ENCODE measurements around the gene RASL11A. TPM values are rescaled to one million over a fixed set of nuclear protein-coding genes. Genes with fewer than 3 reads are reported as not detected.
A peak's percentile ranks its signal among the peaks of the same experiment; 100 is the strongest.

RASL11A gene
- total RNA-seq, 1 donor from 2014 or later, result 1.3 TPM

GRCh38 chr13:27267596-27267995, 3.0 kb upstream of the RASL11A start:
- TF ChIP-seq CTCF (conservative IDR thresholded peaks at IDR 0.05), result no peak
- Mint-ChIP-seq H3K4me1 (peaks cover 35% of the 10 kb centered on the region), H3K36me3 (ENCODE audit: low read depth) (no peaks in the 10 kb centered on the region), H3K27me3 (ENCODE audit: low read depth) (peaks cover 23% of the 10 kb centered on the region), H3K27ac (ENCODE audit: unreplicated experiment) (no peak overlapping the region), H3K4me3 (no peak overlapping the region), H3K9me3 (no peaks in the 10 kb centered on the region)
- DNase-seq (ENCODE audit: low read depth, low spot score), result no peak

DNA sequence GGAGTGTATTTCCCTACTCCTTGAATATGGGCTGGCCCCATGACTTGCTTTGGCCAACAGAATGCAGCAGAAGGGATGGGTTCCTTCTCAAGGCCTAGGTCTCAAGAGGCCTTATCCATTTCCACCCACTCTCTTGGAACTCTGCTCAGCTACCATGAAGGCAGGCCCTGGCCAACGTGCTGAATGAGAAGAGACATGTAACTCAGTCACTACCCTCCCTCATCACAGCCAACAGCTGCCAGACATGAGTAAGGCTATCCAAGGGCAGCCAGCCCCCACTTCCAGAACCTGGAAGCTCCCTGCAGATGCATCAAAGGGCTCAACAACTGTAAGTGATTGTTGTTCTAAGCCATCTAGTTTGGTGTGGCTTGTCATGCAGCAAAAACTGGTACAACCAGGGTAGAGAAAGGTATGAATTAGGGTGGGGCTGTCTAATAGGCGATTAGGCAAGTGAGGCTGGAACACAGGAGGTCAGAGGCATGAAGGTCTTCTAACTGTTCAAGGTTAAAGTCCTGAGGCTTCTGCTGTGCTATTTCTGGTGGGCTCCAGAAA, 1.4 kb upstream of the RASL11A start:
- TF ChIP-seq CTCF (conservative IDR thresholded peaks at IDR 0.05), result no peak
- H3K4me3 Mint-ChIP-seq, result peak overlapping the region; percentile 82
- DNase-seq (ENCODE audit: low read depth, low spot score), result no peak
- H3K4me1 Mint-ChIP-seq, result peaks cover 25% of the 10 kb centered on the region
- H3K27ac Mint-ChIP-seq (ENCODE audit: unreplicated experiment), result no peak overlapping the region
- H3K36me3 Mint-ChIP-seq (ENCODE audit: low read depth), result no peaks in the 10 kb centered on the region
- H3K27me3 Mint-ChIP-seq (ENCODE audit: low read depth), result peaks cover 33% of the 10 kb centered on the region
- no peaks in the 10 kb centered on the region for H3K9me3 Mint-ChIP-seq

DNA sequence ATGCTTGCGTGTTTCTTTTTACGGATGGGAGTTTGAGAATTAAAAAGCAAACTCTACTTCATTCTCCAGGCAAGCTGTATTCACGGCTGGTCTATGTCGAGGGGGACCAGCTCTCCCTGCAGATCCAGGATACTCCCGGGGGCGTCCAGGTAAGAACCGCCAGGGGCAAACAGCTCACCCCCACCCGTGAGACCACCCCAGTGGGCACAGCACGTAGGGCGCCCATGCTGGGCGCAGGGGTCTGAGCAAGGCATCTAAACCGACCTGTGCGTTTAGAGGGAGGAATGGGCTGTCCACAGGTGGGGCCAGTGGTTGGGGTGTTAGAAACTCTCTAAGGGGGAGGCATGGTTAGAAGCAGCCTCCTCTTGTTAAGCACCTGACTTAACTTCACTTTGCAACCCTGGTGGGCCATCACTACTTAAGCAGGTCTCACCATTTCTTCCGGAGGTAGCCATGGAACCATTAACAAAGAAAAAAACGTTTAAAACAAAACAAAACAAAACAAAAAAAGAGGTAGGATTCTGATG, 1.0 kb downstream of the RASL11A start:
- Mint-ChIP-seq H3K4me1 (peaks cover 13% of the 10 kb centered on the region), H3K4me3 (peak overlapping the region; percentile 73), H3K27ac (ENCODE audit: unreplicated experiment) (no peak overlapping the region)

GRCh38 chr13:27273658-27274425, 3.2 kb downstream of the RASL11A start:
- H3K27me3 Mint-ChIP-seq (ENCODE audit: low read depth), result peaks cover 55% of the 10 kb centered on the region
- no peaks in the 10 kb centered on the region for H3K9me3 Mint-ChIP-seq
- peak overlapping the region; percentile 8 for H3K4me3 Mint-ChIP-seq
- H3K4me1 Mint-ChIP-seq, result peaks cover 10% of the 10 kb centered on the region
- no peak for DNase-seq (ENCODE audit: low read depth, low spot score)
- no peaks in the 10 kb centered on the region for H3K36me3 Mint-ChIP-seq (ENCODE audit: low read depth)
- H3K27ac Mint-ChIP-seq (ENCODE audit: unreplicated experiment), result no peak overlapping the region
- no peak for TF ChIP-seq CTCF (conservative IDR thresholded peaks at IDR 0.05)

More for the DNA sequence above, 1.0 kb downstream of the RASL11A start:
- Mint-ChIP-seq H3K36me3 (ENCODE audit: low read depth) (no peaks in the 10 kb centered on the region), H3K9me3 (no peaks in the 10 kb centered on the region), H3K27me3 (ENCODE audit: low read depth) (peaks cover 51% of the 10 kb centered on the region)
- no peak for TF ChIP-seq CTCF (conservative IDR thresholded peaks at IDR 0.05)
- DNase-seq (ENCODE audit: low read depth, low spot score), result no peak

GRCh38 chr13:27274631-27275030, 4.0 kb downstream of the RASL11A start:
- H3K36me3 Mint-ChIP-seq (ENCODE audit: low read depth), result no peaks in the 10 kb centered on the region
- peak overlapping the region; percentile 54 for H3K4me3 Mint-ChIP-seq
- H3K27ac Mint-ChIP-seq (ENCODE audit: unreplicated experiment), result no peak overlapping the region
- H3K4me1 Mint-ChIP-seq, result peaks cover 10% of the 10 kb centered on the region
- peaks cover 56% of the 10 kb centered on the region for H3K27me3 Mint-ChIP-seq (ENCODE audit: low read depth)
- DNase-seq (ENCODE audit: low read depth, low spot score), result no peak
- H3K9me3 Mint-ChIP-seq, result no peaks in the 10 kb centered on the region
- TF ChIP-seq CTCF (conservative IDR thresholded peaks at IDR 0.05), result no peak
